ENCODE data around the gene TRIM26. TPM values are rescaled to one million over a fixed set of nuclear protein-coding genes. Genes with fewer than 3 reads are reported as not detected.

TRIM26 gene
- 23.5 and 26.1 TPM in 2 replicates for polyA plus RNA-seq (2012; rRNA removed)
- polyA plus RNA-seq (2012; cell fraction: cytosol; rRNA removed), result 16.8 and 19.2 TPM in 2 replicates
- polyA plus RNA-seq (2012; cell fraction: nucleus; rRNA removed), result 33.0 and 34.5 TPM in 2 replicates

- Histone ChIP-seq H3K4me2 (peak within 1 kb of the TSS; percentile 97), H3K27me3 (ENCODE audit: insufficient read depth) (no peaks in the 10 kb centered on the region), H2AFZ (ENCODE audit: low read depth) (peak within 1 kb of the TSS; percentile 99), H3K79me2 (ENCODE audit: insufficient read depth) (peaks cover 47% of the 10 kb centered on the region), H4K20me1 (ENCODE audit: insufficient read depth) (peaks cover 11% of the 10 kb centered on the region), H3K4me1 (ENCODE audit: control insufficient read depth in 1 of 2, insufficient read depth in 2 of 2, low read depth in 1 of 2, low read length in 1 of 2) (peaks cover 10 to 15% of the 10 kb centered on the region in 2 experiments; a peak in 3 of 4 replicates), H3K9me2 (no peaks in the 10 kb centered on the region), H3K36me3 (replicated peaks in 1 of 2; ENCODE audit: control insufficient read depth in 1 of 2, insufficient read depth in 2 of 2, low read length in 1 of 2) (no peaks in the 10 kb centered on the region), H3K4me3 (ENCODE audit: low read depth in 2 of 2, low read length in 1 of 2) (peak within 1 kb of the TSS; percentile 86 to 91), H3K9ac (peak within 1 kb of the TSS; percentile 86), H3K27ac (ENCODE audit: low read depth in 2 of 2, low read length in 1 of 2) (peak within 1 kb of the TSS; percentile 80 to 94), H3F3A (replicated peaks; ENCODE audit: insufficient read depth) (peaks cover 4% of the 10 kb centered on the region), H3K9me3 (no peaks in the 10 kb centered on the region)
- peak; percentile 98 for DNase-seq
- WGBS (ENCODE audit: low lambda C conversion rate), result 2% methylated on average over 14 of the region's 59 CpGs
- ChIA-PET CTCF (interaction anchor here (0.7 to 1.1 kb wide), 4 partner anchors 46 to 182 kb away, joined by 3 to 4 read pairs (median 3); no protein-coding TSS in a partner anchor), POLR2A (interaction anchor here (0.6 to 2.5 kb wide), 4 partner anchors 9 to 1423 kb away, joined by 3 to 10 read pairs (median 4); partner anchors contain the start of gene TRIM39)
- no peak for TF ChIP-seq FOXJ3 (CRISPR knock-in tag; IDR thresholded peaks at IDR 0.05)
- no peak for TF ChIP-seq RAD21 (IDR thresholded peaks at IDR 0.05; ENCODE audit: low read length)
- TF ChIP-seq MAX (IDR thresholded peaks at IDR 0.05; ENCODE audit: low read depth), result peak; percentile 74
- no peak for TF ChIP-seq EZH2phosphoT487 (IDR thresholded peaks at IDR 0.05; ENCODE audit: borderline replicate concordance, low read depth)
- no peak for TF ChIP-seq GABPA (IDR thresholded peaks at IDR 0.05; ENCODE audit: low read depth)
- no peak for TF ChIP-seq TAF1 (IDR thresholded peaks at IDR 0.05; ENCODE audit: borderline replicate concordance, low read depth, low read length)
- no peak for TF ChIP-seq TEAD4 (IDR thresholded peaks at IDR 0.05; ENCODE audit: borderline replicate concordance, insufficient read depth)
- no peak for TF ChIP-seq RCOR1 (IDR thresholded peaks at IDR 0.05; ENCODE audit: low read length)
- TF ChIP-seq NRF1 (IDR thresholded peaks at IDR 0.05; ENCODE audit: low read depth, low read length), result 0 out of 2 replicates have a peak, but pooled peaks have one; percentile 1
- no peak for TF ChIP-seq NFIC (IDR thresholded peaks at IDR 0.05; ENCODE audit: borderline replicate concordance)
- no peak for TF ChIP-seq CTCF (IDR thresholded peaks at IDR 0.05)
- peak; percentile 44; the same call in 1 of the 2 replicates for TF ChIP-seq IRF3 (IDR thresholded peaks at IDR 0.05; ENCODE audit: low read depth, low read length)
- TF ChIP-seq GATA2 (CRISPR knock-in tag; IDR thresholded peaks at IDR 0.05), result no peak
- TF ChIP-seq FOXM1 (IDR thresholded peaks at IDR 0.05; ENCODE audit: low read depth), result no peak
- TF ChIP-seq FOSL2 (IDR thresholded peaks at IDR 0.05; ENCODE audit: borderline replicate concordance, low read depth), result no peak
- TF ChIP-seq MEF2A (IDR thresholded peaks at IDR 0.05; ENCODE audit: borderline replicate concordance, low read depth), result no peak
- TF ChIP-seq JUND (IDR thresholded peaks at IDR 0.05), result no peak
- TF ChIP-seq SIN3A (IDR thresholded peaks at IDR 0.05; ENCODE audit: borderline replicate concordance, low read depth, low read length), result no peak; the same call in 1 of the 2 replicates
- peak; percentile 82 for TF ChIP-seq ELF1 (IDR thresholded peaks at IDR 0.05)
- no peak for TF ChIP-seq PBX3 (IDR thresholded peaks at IDR 0.05)
- no peak for TF ChIP-seq TCF12 (IDR thresholded peaks at IDR 0.05)
- TF ChIP-seq ZBTB33 (IDR thresholded peaks at IDR 0.05; ENCODE audit: borderline replicate concordance, low read depth), result peak; percentile 86
- no peak for TF ChIP-seq USF2 (IDR thresholded peaks at IDR 0.05; ENCODE audit: borderline replicate concordance, low read depth, low read length)
- TF ChIP-seq SMC3 (IDR thresholded peaks at IDR 0.05; ENCODE audit: low read depth, low read length), result no peak
- TF ChIP-seq POLR2AphosphoS5 (IDR thresholded peaks at IDR 0.05; ENCODE audit: low read depth, low read length), result peak; percentile 79
- peak; percentile 100 for TF ChIP-seq RFX5 (IDR thresholded peaks at IDR 0.05; ENCODE audit: low read length)
- TF ChIP-seq MXI1 (IDR thresholded peaks at IDR 0.05; ENCODE audit: low read depth, low read length), result peak; percentile 91
Measured at GRCh38 chr6:30212865-30213666, at the start of gene TRIM26. TRIM26 (minus strand) TSS chr6:30213406; CDS start chr6:30199103, 14,303 bp downstream.

Measured in SK-N-SH (cell line).